ENCODE measurements around the gene PLIN5. TPM values are rescaled to one million over a fixed set of nuclear protein-coding genes. Genes with fewer than 3 reads are reported as not detected.

Gene PLIN5
- total and polyA plus RNA-seq, 10 of the 15 experiments (the other 5 are each of a cell fraction or from before 2014, with no cell fraction given) = 0.15 to 0.33 TPM; not detected in 8

GRCh38 chr19:4519172-4519496 lies 15.9 kb downstream of the PLIN5 start:
- no peak for TF ChIP-seq STAT3 (IDR thresholded peaks at IDR 0.05; ENCODE audit: low read depth, low read length)
- TF ChIP-seq MTA3 (IDR thresholded peaks at IDR 0.05; ENCODE audit: borderline replicate concordance, low read length) = no peak
- no peak for TF ChIP-seq TCF3 (IDR thresholded peaks at IDR 0.05; ENCODE audit: borderline replicate concordance, insufficient read depth, low read depth, low read length)
- no peak for TF ChIP-seq NFXL1 (IDR thresholded peaks at IDR 0.05; ENCODE audit: borderline replicate concordance)
- no peak for TF ChIP-seq POLR2AphosphoS5 (IDR thresholded peaks at IDR 0.05; ENCODE audit: low read length)
- no peak for TF ChIP-seq BMI1 (IDR thresholded peaks at IDR 0.05; ENCODE audit: borderline replicate concordance)
- no peak for TF ChIP-seq FOS (IDR thresholded peaks at IDR 0.05; ENCODE audit: borderline replicate concordance, extremely low read depth, insufficient read length)
- TF ChIP-seq BACH1 (IDR thresholded peaks at IDR 0.05; ENCODE audit: borderline replicate concordance) = no peak
- no peak for TF ChIP-seq PAX5 (IDR thresholded peaks at IDR 0.05; ENCODE audit: borderline replicate concordance, low read depth, low read length)
- TF ChIP-seq TBL1XR1 (IDR thresholded peaks at IDR 0.05; ENCODE audit: low read depth, low read length) = no peak
- TF ChIP-seq SP1 (IDR thresholded peaks at IDR 0.05; ENCODE audit: low read depth, low read length) = no peak
- no peak for TF ChIP-seq LARP7 (IDR thresholded peaks at IDR 0.05)
- TF ChIP-seq RCOR1 (conservative IDR thresholded peaks at IDR 0.05; ENCODE audit: low read depth, low read length) = no peak
- TF ChIP-seq CREB1 (IDR thresholded peaks at IDR 0.05; ENCODE audit: low read depth) = no peak
- TF ChIP-seq SIX5 (IDR thresholded peaks at IDR 0.05; ENCODE audit: low read depth, low read length, severe bottlenecking) = no peak
- TF ChIP-seq NFYB (IDR thresholded peaks at IDR 0.05; ENCODE audit: insufficient read depth, low read depth, low read length) = no peak
- no peak for TF ChIP-seq REST (IDR thresholded peaks at IDR 0.05; ENCODE audit: low read depth, low read length)
- no peak for TF ChIP-seq FOXM1 (IDR thresholded peaks at IDR 0.05; ENCODE audit: low read depth, low read length)
- Histone ChIP-seq H3K36me3 (ENCODE audit: control insufficient read depth in 2 of 2, insufficient read depth in 2 of 2, low read length in 1 of 2) (no peaks in the 10 kb centered on the region), H3K27ac (ENCODE audit: control insufficient read depth, insufficient read depth) (no peak overlapping the region), H3K9me3 (replicated peaks; ENCODE audit: control insufficient read depth, insufficient read depth, low read length) (no peaks in the 10 kb centered on the region), H3K4me1 (ENCODE audit: control insufficient read depth, insufficient read depth, low read length) (no peaks in the 10 kb centered on the region), H4K20me1 (ENCODE audit: control insufficient read depth, insufficient read depth) (no peaks in the 10 kb centered on the region), H3K9ac (ENCODE audit: control insufficient read depth, insufficient read depth, low read length) (no peak overlapping the region), H3K4me2 (ENCODE audit: control insufficient read depth, insufficient read depth) (no peak overlapping the region), H2AFZ (ENCODE audit: control insufficient read depth, low read depth, low read length) (no peak overlapping the region), H3K27me3 (replicated peaks in 1 of 2; ENCODE audit: control insufficient read depth in 2 of 2, insufficient read depth in 2 of 2, low read length in 1 of 2) (no peaks in the 10 kb centered on the region), H3K79me2 (ENCODE audit: control insufficient read depth, insufficient read depth, low read length) (no peaks in the 10 kb centered on the region), H3K4me3 (no peak overlapping the region)
- RAD21 ChIA-PET (ENCODE audit: unreplicated experiment) = no interaction called here
- no TSS peak for BruUV-seq (replicated peaks)
- CTCF ChIA-PET = no interaction called here
- intact Hi-C loops (cut with micrococcal nuclease; ENCODE audit: unreplicated experiment) = no loop called here
- no peak for ATAC-seq
- in situ Hi-C loops (cut with MboI) = no loop called here
- no peak for DNase-seq (ENCODE audit: low read depth, low spot score)
- no peak for FAIRE-seq
- SMC1A ChIA-PET (ENCODE audit: uncharacterized antibody, unreplicated experiment) = no interaction called here
- WGBS (ENCODE audit: insufficient coverage, insufficient replicate concordance, low lambda C conversion rate, missing lambda C conversion rate) = 27% methylated on average over 6 of the region's 6 CpGs
- POLR2A ChIA-PET = no interaction called here
